ENCODE data around the gene SLC18B1. TPM values are rescaled to one million over a fixed set of nuclear protein-coding genes. Genes with fewer than 3 reads are reported as not detected.
A peak's percentile ranks its signal among the peaks of the same experiment; 100 is the strongest.

Gene SLC18B1
- total RNA-seq (2014; rRNA removed; shearing (Covaris generic)): 13.8 and 19.4 TPM in 2 replicates

- peak; percentile 71 for DNase-seq (ENCODE audit: low read depth)
Observed at GRCh38 chr6:132797951-132798868, at the start of gene SLC18B1. TSS of gene SLC18B1 (minus strand) at chr6:132798637. CDS start at chr6:132798456, 181 bp downstream.

GRCh38 chr6:132843316-132844035 lies 45.0 kb upstream of the SLC18B1 start:
- DNase-seq (ENCODE audit: low read depth): no peak

- DNase-seq (ENCODE audit: low read depth): no peak
Observed at GRCh38 chr6:132841966-132842365, 43.5 kb upstream of the SLC18B1 start.

GRCh38 chr6:132832891-132833290 lies 34.5 kb upstream of the SLC18B1 start:
- DNase-seq (ENCODE audit: low read depth): no peak

- DNase-seq (ENCODE audit: low read depth): peak; percentile 56
Observed at GRCh38 chr6:132830334-132830751, 31.9 kb upstream of the SLC18B1 start.

- DNase-seq (ENCODE audit: low read depth): peak; percentile 49
Observed at GRCh38 chr6:132820629-132821381, 22.4 kb upstream of the SLC18B1 start.

- peak; percentile 43 for DNase-seq (ENCODE audit: low read depth)
Observed at GRCh38 chr6:132819405-132820161, 21.1 kb upstream of the SLC18B1 start.

- DNase-seq (ENCODE audit: low read depth): peak; percentile 65
Observed at GRCh38 chr6:132818404-132819359, 20.2 kb upstream of the SLC18B1 start.

GRCh38 chr6:132817554-132818403 lies 19.3 kb upstream of the SLC18B1 start:
- no peak for DNase-seq (ENCODE audit: low read depth)

- DNase-seq (ENCODE audit: low read depth): no peak
Observed at GRCh38 chr6:132816660-132817059, 18.2 kb upstream of the SLC18B1 start.

- peak; percentile 9 for DNase-seq (ENCODE audit: low read depth)
Observed at GRCh38 chr6:132814716-132815570, 16.5 kb upstream of the SLC18B1 start.

- DNase-seq (ENCODE audit: low read depth): peak; percentile 69
Observed at GRCh38 chr6:132813173-132813856, 14.9 kb upstream of the SLC18B1 start.

- no peak for DNase-seq (ENCODE audit: low read depth)
Observed at GRCh38 chr6:132812756-132813172, 14.3 kb upstream of the SLC18B1 start.

GRCh38 chr6:132812255-132812732 lies 13.9 kb upstream of the SLC18B1 start:
- DNase-seq (ENCODE audit: low read depth): peak; percentile 54

GRCh38 chr6:132811276-132811675 lies 12.8 kb upstream of the SLC18B1 start:
- DNase-seq (ENCODE audit: low read depth): peak; percentile 65

- no peak for DNase-seq (ENCODE audit: low read depth)
Observed at GRCh38 chr6:132805548-132805947, 7.1 kb upstream of the SLC18B1 start.

GRCh38 chr6:132804251-132804650 lies 5.8 kb upstream of the SLC18B1 start:
- no peak for DNase-seq (ENCODE audit: low read depth)

Measured in M059J (cell line).